ENCODE data around the gene PTCH1. TPM values are rescaled to one million over a fixed set of nuclear protein-coding genes. Genes with fewer than 3 reads are reported as not detected.

The PTCH1 gene
- total RNA-seq, 2 experiments from 2014 or later: 7.1 to 8.9 TPM

DNA sequence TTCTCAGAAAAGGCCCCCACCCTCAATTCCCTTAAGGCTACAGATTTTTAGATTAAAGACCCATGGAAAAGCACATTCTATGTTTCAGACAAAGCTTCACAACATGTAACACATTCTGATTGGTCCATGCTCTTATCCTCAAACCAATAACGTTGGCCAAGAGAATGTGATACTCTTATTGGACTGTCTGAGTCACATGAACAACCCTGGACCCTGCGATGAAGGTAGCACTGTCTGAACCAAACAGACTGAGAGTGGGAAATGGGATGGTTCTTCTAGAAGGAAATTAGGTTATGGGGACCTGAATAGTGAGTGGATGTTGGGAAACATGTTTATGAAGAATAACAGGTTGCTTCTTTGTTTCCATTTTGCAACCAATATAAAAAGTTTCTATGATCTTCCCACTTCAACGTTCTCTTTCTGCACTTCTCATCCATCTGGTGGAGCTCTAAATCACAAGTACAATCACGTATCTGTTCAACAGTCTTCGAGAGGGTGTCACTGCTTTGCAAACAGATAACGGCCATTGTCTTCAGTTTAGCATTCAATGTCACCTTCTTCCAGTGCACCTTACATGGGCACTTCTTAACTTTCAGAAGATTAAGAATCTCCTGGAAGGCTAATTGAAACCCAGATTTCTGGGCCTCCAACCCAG, 81.6 kb downstream of the PTCH1 start:
- no peak for DNase-seq
- POLR2A ChIA-PET: no interaction called here
- CTCF ChIA-PET: no interaction called here
- Mint-ChIP-seq H3K4me3 (no peak overlapping the region), H3K9me3 (peaks cover 23% of the 10 kb centered on the region), H3K27me3 (peaks cover 11% of the 10 kb centered on the region), H3K4me1 (peaks cover 2% of the 10 kb centered on the region), H3K27ac (no peak overlapping the region), H3K36me3 (ENCODE audit: low read depth) (peaks cover 2% of the 10 kb centered on the region)

DNA sequence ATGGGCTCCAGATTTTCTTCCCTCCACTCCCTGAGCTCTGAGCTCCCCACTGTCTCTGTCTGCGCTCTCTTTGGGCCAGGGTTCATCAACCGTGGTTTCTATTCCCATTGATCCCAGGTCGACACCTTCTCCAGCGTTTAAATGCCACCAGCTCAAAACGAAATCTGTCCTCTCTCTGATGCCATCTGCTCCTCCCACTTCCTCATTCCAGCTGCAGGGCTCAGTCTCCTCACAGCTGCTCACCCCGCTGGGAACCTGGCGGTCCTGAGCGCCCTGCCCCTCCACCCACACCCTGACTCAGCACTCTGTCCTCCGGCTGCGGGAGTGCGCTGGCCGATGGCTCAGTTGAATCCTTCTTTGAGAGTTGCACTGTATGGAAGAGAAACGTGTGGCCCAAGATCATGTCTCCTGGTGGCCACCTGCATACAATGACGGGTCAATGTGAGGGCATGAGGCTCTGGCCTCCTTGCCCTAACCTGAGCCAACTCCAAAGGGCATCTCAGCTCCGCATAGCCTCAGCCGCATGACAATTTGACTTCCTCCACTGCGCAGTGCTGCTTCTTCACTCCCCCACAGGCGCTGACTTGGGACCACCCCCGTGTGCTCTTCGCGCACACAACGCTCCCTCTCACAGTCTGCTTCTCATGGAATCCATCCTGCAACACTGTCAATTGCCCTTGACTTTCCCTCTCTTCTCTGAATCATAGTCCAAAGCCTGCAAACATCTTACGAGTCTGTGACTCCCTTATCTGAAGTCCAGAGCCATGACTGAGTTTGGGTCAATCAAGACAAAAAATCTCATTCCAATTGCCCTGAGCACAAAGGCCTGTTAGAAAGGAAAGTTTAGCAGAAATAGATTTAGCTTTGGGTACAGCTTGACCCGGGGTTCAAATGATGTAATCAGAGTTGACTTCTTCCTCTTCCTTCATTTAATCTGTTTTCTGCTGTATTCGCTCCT, 82.4 kb downstream of the PTCH1 start:
- peaks cover 28% of the 10 kb centered on the region for H3K9me3 Mint-ChIP-seq
- ChIA-PET POLR2A (no interaction called here), CTCF (interaction anchor here (1.2 kb wide), 1 partner anchor 14 kb away, joined by 4 read pairs; no protein-coding TSS in a partner anchor)
- no peak for DNase-seq
- H3K27me3 Mint-ChIP-seq: peaks cover 10% of the 10 kb centered on the region
- no peak overlapping the region for H3K27ac Mint-ChIP-seq
- H3K4me3 Mint-ChIP-seq: no peak overlapping the region
- peaks cover 2% of the 10 kb centered on the region for H3K4me1 Mint-ChIP-seq
- peaks cover 2% of the 10 kb centered on the region for H3K36me3 Mint-ChIP-seq (ENCODE audit: low read depth)

DNA sequence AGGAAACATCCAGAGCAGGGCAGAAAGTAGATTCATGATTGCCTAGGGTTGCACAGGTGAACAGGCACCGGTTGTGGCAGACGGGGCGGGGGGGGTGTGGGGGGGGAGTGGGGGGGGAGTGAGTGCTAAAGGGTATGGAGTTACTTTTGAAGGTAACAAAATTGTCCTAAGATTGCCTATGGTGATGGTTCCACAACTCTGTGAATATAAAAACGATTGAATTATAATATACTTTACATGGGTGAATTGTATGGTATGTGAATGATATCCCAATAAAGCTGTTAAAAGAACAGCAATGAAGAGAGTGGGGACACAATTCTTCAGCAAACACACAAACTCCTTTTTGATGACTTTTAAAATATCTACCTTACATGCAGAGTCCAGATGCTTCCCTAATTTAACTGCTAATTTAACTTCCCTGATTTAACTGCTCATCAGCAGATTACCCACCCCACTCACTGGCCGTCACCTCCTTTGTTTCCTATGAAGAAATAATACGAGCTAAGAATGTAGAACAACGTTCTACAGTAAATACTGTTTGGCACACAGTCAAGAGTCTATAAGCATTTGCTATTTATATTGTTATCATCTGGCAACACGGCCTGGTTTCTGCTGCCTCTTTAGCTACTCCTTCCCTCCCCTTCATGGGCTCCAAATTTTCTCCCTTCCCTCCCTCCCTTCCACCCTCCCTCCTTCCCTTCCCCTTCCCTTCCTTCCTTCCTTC, 83.5 kb downstream of the PTCH1 start:
- Mint-ChIP-seq H3K36me3 (ENCODE audit: low read depth) (peaks cover 2% of the 10 kb centered on the region), H3K4me1 (peaks cover 2% of the 10 kb centered on the region), H3K4me3 (no peak overlapping the region), H3K9me3 (peaks cover 26% of the 10 kb centered on the region), H3K27ac (no peak overlapping the region), H3K27me3 (peaks cover 7% of the 10 kb centered on the region)
- ChIA-PET CTCF (interaction anchor here (1.2 kb wide), 1 partner anchor 15 kb away, joined by 4 read pairs; no protein-coding TSS in a partner anchor), POLR2A (no interaction called here)
- no peak for DNase-seq

DNA sequence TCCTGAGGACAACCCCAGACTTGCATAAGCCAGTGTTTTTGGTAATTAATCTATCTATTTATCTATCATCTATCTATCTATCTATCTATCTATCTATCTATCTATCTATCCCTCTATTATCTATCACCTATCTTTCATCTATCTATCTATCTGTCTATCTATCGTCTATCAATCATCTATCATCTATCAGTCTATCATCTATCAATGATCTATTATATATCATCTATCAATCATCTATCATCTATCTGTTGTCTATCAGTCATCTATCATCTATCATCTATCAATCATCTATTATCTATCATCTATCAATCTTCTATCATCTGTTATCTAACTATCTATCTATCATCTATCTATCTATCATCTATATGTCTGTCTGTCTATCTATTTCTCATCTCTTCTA, 85.5 kb downstream of the PTCH1 start:
- peaks cover 29% of the 10 kb centered on the region for H3K9me3 Mint-ChIP-seq
- peaks cover 2% of the 10 kb centered on the region for H3K36me3 Mint-ChIP-seq (ENCODE audit: low read depth)
- no peak overlapping the region for H3K4me3 Mint-ChIP-seq
- no peak overlapping the region for H3K27ac Mint-ChIP-seq
- peaks cover 4% of the 10 kb centered on the region for H3K4me1 Mint-ChIP-seq
- peaks cover 7% of the 10 kb centered on the region for H3K27me3 Mint-ChIP-seq
- ChIA-PET CTCF (no interaction called here), POLR2A (no interaction called here)
- no peak for DNase-seq

DNA sequence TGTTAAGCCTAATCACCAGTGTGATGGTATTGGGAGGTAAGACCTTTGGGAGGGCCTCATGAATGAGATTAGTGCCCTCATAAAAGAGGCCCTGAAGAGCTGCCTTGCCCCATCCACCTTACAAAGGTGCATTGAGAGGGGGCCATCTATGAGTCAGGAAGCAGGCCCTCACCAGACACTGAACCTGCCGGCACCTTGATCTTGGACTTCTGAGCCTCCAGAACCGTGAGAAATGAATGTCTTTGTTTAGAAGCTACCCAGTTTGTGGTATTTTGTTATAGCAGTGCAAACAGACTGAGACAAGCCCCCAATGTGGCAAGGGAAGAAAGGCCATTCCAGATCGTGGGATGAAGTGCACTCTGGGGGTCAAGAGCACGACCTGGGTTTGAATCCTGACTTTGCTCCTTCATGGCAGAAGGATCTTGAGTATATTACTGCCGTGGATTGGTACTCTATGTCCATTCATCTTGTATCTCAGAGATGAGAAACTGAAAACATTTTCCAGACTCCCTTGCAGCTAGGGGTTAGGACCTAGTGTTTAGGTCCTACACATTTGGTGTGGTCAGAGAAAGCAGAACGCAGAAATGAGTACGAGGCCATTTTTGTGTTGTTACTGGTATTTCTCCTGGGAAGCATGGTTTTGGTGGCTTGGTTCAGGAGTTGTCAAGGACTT, 86.7 kb downstream of the PTCH1 start:
- no peak for DNase-seq
- POLR2A ChIA-PET: no interaction called here
- H3K27ac Mint-ChIP-seq: no peak overlapping the region
- peaks cover 2% of the 10 kb centered on the region for H3K36me3 Mint-ChIP-seq (ENCODE audit: low read depth)
- H3K27me3 Mint-ChIP-seq: peaks cover 7% of the 10 kb centered on the region
- peaks cover 29% of the 10 kb centered on the region for H3K9me3 Mint-ChIP-seq
- no peak overlapping the region for H3K4me3 Mint-ChIP-seq
- peaks cover 11% of the 10 kb centered on the region for H3K4me1 Mint-ChIP-seq
- CTCF ChIA-PET: interaction anchor here (0.6 kb wide), 1 partner anchor 135 kb away, joined by 6 read pairs; no protein-coding TSS in a partner anchor

DNA sequence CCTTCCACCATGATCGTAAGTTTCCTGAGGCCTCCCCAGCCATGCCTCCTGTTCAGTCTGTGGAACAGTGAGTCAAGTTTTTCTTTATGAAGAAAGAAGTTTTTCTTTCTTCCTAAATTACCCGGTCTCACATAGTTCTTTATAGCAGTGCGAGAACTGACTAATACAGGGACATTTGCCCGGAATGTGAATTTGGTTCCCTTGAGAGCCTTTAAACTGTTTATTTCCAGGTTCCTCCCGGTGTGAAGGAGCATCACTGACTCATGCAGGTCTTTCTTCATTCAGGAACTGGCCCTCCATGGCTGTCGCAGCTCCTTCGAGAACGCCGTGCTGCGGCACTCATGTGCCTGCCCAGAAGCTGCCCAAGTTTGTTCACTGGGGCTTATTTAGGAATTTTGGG, 87.7 kb downstream of the PTCH1 start:
- POLR2A ChIA-PET: no interaction called here

DNA sequence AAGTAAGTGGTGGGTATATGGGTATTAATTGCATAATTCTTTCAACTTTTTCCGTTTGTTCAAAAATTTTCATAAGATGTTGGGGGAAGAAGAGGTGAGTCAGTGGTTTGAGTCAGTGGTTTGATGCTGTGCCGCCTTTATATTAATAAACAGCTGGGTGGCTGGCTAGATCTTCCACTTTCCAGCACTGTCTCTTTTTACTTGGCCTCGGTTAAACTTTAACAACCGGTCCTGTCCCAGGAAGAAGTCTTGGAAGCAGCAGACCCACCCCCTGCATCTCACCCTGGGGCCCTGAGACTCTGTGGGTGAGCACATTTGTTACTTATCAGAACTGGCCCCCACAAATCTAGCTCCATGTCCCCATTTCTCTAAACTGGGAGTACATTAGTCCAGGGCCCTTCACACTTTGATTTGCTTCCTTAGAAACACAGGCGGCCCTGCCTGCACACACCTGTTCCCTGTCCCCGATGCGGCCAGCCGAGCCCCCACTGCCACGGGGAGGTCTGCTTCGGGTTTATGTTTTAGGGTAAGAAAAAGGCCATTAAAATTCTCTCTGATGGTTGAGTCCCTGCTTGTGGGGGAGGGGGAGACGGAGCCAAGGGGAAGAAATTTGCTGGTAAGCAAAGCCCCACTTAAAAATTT, 90.7 kb downstream of the PTCH1 start:
- peaks cover 35% of the 10 kb centered on the region for H3K9me3 Mint-ChIP-seq
- H3K4me3 Mint-ChIP-seq: peak overlapping the region; percentile 41
- DNase-seq: no peak
- H3K27me3 Mint-ChIP-seq: peaks cover 2% of the 10 kb centered on the region
- POLR2A ChIA-PET: no interaction called here
- CTCF ChIA-PET: no interaction called here
- peaks cover 10% of the 10 kb centered on the region for H3K4me1 Mint-ChIP-seq
- no peak overlapping the region for H3K27ac Mint-ChIP-seq
- H3K36me3 Mint-ChIP-seq (ENCODE audit: low read depth): peaks cover 12% of the 10 kb centered on the region

More for the DNA sequence above, 87.7 kb downstream of the PTCH1 start:
- no peak for DNase-seq
- no peak overlapping the region for H3K4me3 Mint-ChIP-seq
- peaks cover 10% of the 10 kb centered on the region for H3K4me1 Mint-ChIP-seq
- H3K27ac Mint-ChIP-seq: no peak overlapping the region
- CTCF ChIA-PET: no interaction called here
- H3K36me3 Mint-ChIP-seq (ENCODE audit: low read depth): peaks cover 3% of the 10 kb centered on the region
- H3K27me3 Mint-ChIP-seq: peaks cover 7% of the 10 kb centered on the region
- H3K9me3 Mint-ChIP-seq: peaks cover 25% of the 10 kb centered on the region

DNA sequence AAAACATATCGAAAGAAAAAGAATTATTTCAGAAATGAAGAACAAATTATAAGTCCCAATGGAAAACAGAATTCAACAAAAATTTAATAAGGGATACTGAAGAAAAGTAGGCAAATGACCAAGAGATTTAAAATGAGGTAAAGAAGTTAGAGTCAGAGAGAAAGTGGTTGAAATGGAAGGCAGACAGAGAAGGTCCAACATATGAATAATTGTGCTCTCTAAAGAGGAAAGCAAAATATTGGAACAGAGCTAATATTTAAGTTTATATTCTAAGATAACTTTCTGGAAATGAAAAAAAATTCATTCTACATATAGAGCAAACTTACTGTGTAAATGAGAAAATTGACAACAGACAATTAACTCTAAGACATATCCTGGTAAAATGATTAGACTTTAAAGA, 94.1 kb downstream of the PTCH1 start:
- peaks cover 2% of the 10 kb centered on the region for H3K27me3 Mint-ChIP-seq
- no peak overlapping the region for H3K27ac Mint-ChIP-seq
- ChIA-PET POLR2A (no interaction called here), CTCF (no interaction called here)
- no peak for DNase-seq
- H3K36me3 Mint-ChIP-seq (ENCODE audit: low read depth): peaks cover 12% of the 10 kb centered on the region
- no peak overlapping the region for H3K4me3 Mint-ChIP-seq
- peaks cover 30% of the 10 kb centered on the region for H3K9me3 Mint-ChIP-seq
- H3K4me1 Mint-ChIP-seq: peaks cover 10% of the 10 kb centered on the region

DNA sequence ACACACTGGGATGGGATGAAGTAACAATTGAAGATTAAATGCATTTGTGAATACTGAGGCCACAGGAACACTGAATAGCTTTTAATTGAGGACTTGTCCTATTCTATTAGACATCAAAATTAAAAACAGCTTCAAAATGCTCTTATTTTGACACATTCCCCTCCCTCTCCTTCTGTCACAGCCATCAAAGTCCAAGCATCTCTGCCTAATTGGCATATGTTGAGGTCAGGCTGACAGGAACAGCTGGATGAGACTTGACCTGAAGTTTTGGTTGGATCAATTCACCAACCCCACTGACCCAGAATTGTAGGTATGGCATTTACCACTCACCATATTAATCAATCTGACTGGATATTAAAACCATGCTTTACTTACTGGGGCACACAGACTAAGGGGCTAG, 96.3 kb downstream of the PTCH1 start:
- H3K27me3 Mint-ChIP-seq: peaks cover 5% of the 10 kb centered on the region
- ChIA-PET POLR2A (no interaction called here), CTCF (no interaction called here)
- DNase-seq: no peak
- peaks cover under 1% of the 10 kb centered on the region for H3K4me1 Mint-ChIP-seq
- H3K9me3 Mint-ChIP-seq: peaks cover 29% of the 10 kb centered on the region
- peaks cover 12% of the 10 kb centered on the region for H3K36me3 Mint-ChIP-seq (ENCODE audit: low read depth)
- no peak overlapping the region for H3K4me3 Mint-ChIP-seq
- no peak overlapping the region for H3K27ac Mint-ChIP-seq

DNA sequence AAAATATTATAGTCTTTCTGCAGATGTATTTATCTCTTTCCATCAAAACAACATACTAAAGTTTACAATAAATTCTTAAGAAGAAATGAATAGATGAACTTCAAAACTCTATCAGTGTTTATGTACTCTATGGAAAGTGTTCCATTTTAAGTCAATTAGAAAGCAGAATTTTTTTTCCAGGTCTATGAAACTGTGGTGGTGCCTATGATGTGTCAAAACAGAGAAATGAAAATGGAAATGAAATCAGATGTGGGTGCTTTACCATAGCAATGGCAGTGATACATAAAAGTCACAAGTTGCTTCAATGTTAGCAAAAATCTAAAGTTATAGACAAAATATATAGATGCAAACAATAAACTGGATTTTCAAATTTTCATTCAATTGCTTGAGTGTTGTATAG, 97.3 kb downstream of the PTCH1 start:
- H3K27ac Mint-ChIP-seq: no peak overlapping the region
- no peaks in the 10 kb centered on the region for H3K4me1 Mint-ChIP-seq
- CTCF ChIA-PET: no interaction called here
- no peak for DNase-seq
- H3K27me3 Mint-ChIP-seq: peaks cover 5% of the 10 kb centered on the region
- POLR2A ChIA-PET: no interaction called here
- peaks cover 26% of the 10 kb centered on the region for H3K9me3 Mint-ChIP-seq
- H3K36me3 Mint-ChIP-seq (ENCODE audit: low read depth): peaks cover 10% of the 10 kb centered on the region
- H3K4me3 Mint-ChIP-seq: no peak overlapping the region

DNA sequence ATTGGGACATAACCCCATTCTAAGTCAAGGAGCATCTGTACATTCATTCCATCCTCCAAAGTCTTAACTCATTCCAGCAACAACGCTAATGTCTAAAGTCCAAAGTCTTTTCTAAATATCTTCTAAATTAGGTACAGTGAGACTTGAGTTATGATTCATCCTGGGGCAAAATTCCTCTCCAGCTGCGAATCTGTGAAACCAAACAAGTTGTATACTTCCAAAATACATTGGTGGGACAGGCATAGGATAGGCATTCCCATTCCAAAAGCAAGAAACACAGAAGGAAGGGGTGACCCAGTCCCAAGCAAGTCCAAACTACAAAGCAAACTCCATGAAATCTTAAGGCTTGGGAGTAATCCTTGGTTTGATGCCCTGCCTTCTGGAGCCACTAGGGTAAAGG, 101.6 kb downstream of the PTCH1 start:
- Mint-ChIP-seq H3K4me1 (no peaks in the 10 kb centered on the region), H3K9me3 (peaks cover 2% of the 10 kb centered on the region), H3K36me3 (ENCODE audit: low read depth) (no peaks in the 10 kb centered on the region), H3K4me3 (no peak overlapping the region), H3K27me3 (peaks cover 3% of the 10 kb centered on the region), H3K27ac (no peak overlapping the region)
- ChIA-PET POLR2A (no interaction called here), CTCF (no interaction called here)
- DNase-seq: no peak

DNA sequence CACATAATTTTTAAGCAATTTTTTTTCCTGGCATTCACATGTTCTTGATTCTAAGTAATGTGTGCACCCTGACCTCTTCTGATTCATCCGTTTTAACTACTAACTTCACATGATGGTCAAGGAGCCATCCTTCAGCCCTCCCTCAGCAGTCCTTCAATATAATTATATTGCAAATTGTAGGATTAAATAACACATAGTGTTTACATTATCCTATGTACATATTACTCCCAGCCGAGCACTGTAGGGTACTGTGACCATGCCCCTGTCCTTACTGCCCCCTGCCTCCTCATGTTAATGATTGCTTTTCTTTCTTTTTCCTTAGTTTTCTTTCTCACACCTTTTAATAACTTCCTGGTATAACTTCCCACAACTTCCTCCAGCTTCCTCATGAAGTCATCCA, 103.0 kb downstream of the PTCH1 start:
- ChIA-PET POLR2A (no interaction called here), CTCF (no interaction called here)
- peaks cover 3% of the 10 kb centered on the region for H3K27me3 Mint-ChIP-seq
- DNase-seq: no peak
- H3K4me1 Mint-ChIP-seq: no peaks in the 10 kb centered on the region
- H3K4me3 Mint-ChIP-seq: no peak overlapping the region
- H3K36me3 Mint-ChIP-seq (ENCODE audit: low read depth): no peaks in the 10 kb centered on the region
- no peak overlapping the region for H3K27ac Mint-ChIP-seq
- H3K9me3 Mint-ChIP-seq: peaks cover 2% of the 10 kb centered on the region

Data from activated CD4-positive, alpha-beta T cell treated with anti-CD3 and anti-CD28 coated beads, Interleukin-2, amount 10 ng/mL, durations not matched to agents 7 days and 5 days (primary cell).